T1000 (cell line): ENCODE results near the gene VIL1.

Source experiments
- DNase-seq: peaks from one replicate; lab custom pipeline; 2025; ENCODE audit warnings: mixed read lengths; lab: John Stamatoyannopoulos, UW

Gene VIL1

GRCh38 chr2:218438596-218438995 lies 19.7 kb downstream of the VIL1 start:
- DNase-seq, result no peak

DNA sequence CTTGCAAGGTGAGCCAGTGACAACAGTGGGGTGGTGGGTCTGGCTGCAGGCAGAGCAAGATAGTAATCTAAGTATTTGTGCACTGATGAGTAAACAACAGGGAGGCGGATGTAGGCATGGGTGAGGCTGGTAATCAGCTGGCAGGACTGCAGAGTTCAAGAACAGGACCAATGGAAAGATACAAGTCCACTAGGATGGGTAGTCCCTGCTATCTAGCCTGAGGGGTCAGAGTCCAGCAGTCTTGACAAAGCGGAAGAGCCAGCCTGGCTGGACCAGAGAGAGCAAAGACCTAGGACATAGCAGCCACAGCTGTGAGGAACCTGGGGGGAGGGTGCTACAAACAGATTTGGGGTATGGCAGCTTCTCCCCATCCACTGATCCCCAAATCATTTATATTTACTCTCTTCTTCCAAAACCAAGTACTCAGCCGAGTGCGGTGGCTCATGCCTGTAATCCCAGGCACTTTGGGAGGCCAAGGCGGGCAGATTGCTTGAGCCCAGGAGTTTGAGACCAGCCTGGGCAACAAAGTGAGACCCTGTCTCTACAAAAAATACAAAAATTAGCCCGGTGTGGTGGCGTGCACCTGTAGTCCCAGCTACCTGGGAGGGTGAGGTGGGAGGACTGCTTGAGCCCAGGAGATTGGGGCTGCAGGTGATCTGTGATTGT lies 25.9 kb downstream of the VIL1 start:
- DNase-seq, result no peak

DNA sequence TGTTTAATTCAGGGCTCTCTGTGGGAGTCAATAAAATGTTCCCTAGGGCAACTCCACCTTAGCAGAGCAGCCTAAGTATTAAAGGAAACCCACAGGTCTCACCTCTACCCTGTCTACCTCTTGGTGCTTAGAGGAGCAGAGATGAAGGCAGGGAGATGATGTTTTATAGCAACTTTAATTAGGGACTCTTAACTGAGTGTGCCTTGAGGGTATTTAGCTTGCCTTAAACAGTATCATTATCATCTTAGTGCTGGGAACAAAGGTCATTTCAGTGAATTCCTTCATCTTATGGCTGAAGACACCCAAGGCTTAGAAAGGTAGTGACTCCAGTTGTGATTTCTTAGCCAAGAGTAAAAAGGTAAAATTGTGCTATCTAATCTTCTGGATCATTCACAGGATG lies 26.7 kb downstream of the VIL1 start:
- no peak for DNase-seq

DNA sequence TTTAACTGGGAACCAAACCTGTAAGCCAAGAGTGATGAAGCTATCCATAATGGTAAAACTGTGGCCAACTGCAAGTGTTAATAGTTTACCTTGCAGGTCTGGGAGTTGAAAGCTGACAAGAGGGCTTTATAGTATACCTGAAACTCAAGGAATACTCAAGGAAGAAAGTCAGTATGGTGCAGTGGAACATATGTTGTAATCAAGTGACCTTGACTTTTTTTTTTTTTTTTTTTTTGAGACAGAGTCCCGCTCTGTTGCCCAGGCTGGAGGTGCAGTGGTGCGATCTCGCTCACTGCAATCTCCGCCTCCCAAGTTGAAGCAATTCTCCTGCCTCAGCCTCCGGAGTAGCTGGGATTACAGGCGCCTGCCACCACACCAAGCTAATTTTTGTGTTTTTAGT lies 27.6 kb downstream of the VIL1 start:
- no peak for DNase-seq

DNA sequence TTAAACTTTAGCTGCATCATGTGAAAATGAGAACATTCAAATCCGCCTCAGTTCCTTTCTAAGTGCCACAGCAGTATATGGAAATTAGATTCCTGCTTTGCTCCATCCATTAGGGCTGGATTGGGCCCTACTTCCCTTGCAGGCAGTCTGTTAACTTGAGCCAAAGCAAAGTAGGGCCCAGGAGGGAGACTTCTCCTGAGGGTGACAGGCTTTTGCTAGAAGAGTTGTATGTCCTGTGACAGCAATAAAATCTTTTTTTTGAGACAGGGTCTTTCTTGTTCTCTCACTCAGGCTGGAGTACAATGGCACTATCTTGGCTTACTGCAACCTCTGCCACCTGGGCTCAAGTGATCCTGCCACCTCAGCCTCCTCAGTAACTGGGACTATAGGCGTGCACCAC lies 28.1 kb downstream of the VIL1 start:
- no peak for DNase-seq

GRCh38 chr2:218448934-218449333 lies 30.0 kb downstream of the VIL1 start:
- no peak for DNase-seq

GRCh38 chr2:218452079-218452478 lies 33.2 kb downstream of the VIL1 start:
- DNase-seq, result no peak

DNA sequence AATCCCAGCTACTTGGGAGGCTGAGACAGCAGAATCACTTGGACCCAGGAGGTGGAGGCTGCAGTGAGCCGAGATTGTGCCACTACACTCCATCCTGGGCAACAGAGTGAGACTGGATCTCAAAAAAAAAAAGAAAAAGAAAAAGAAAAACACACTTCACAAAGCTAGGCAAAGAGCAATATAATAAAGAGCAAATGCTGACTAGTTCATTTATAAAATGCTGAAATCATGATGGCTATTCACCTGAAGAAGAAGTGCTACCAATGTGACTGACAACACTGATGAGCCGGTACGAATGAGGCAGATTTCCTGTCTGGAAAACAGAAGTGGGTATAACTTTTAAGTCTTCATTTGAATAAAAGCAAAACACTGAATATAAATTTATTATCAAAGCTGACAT lies 37.9 kb downstream of the VIL1 start:
- no peak for DNase-seq

GRCh38 chr2:218458598-218458997 lies 39.7 kb downstream of the VIL1 start:
- DNase-seq, result no peak

DNA sequence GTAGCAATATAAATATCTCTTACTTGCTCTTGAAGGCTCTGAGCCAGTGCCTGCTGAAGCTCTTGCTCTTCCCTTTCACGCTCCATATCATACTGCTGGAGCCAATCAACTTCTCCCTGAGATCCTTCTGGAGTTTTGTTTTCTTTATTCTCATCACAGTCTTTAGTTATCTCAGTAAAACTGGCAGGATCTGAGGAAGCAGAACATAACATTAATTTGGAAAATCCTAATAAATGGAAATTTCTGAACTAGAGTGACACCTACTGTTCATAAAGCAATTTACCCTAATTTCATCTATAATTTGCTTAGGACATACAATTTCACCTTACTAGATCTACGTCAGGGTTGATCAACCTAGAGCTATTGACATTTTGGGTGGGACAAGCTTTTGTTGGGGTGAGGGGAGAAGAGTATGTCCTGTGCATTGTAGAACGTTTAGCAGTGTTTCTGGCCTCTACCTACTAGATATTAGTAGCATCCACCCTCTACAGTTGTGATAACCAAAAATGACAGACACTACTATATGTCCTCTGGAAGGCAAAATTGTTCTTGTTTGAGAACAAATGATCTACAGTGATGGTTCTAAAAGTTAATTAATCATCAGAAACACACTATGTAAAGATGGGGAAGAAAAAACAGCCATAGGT lies 47.2 kb downstream of the VIL1 start:
- DNase-seq, result no peak

DNA sequence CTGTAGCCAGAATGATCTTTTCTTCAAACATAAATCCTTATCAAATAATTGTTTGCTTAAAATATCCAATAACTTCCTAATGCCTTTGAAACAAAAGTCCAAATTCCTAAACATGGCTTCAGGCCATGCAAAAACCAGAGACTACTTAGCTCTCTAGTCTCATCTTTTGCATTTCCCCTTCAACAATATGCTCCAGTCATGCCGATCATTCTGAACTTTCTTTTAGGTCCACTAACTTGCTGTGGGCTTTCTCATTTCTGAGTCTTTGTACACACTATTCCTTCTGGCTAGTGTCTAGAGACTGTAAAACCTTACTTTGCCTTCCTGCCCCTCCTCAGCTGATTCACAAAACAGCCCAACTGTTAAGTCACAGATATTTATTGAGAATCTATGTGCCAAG lies 51.5 kb downstream of the VIL1 start:
- no peak for DNase-seq

- DNase-seq, result no peak
Observed at GRCh38 chr2:218471036-218471435, 52.1 kb downstream of the VIL1 start.

GRCh38 chr2:218471982-218472381 lies 53.1 kb downstream of the VIL1 start:
- DNase-seq, result no peak

- DNase-seq, result no peak
Observed at GRCh38 chr2:218472988-218473387, 54.1 kb downstream of the VIL1 start.

- DNase-seq, result no peak
Observed at GRCh38 chr2:218474527-218474926, 55.6 kb downstream of the VIL1 start.

- DNase-seq, result no peak
Observed at GRCh38 chr2:218476676-218477075, 57.8 kb downstream of the VIL1 start.

DNA sequence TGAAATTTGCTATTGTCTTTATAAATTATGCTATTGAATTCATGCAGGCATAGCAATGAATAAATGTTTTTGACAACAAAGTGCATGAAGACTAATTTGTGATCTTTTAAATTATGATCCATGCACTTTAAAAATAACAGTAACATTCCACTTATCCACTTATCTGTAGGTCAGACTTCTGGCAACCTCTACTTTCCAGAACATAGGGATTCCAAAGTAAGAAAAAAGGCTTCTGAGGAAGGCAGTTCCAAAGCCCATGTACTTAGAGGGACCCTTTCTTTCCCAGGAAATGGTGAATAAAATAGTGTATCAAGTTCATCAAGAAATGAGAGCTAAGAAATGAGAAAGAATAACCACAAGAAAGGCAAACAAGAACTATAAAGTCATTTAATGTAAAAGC lies 58.3 kb downstream of the VIL1 start:
- DNase-seq, result no peak

DNA sequence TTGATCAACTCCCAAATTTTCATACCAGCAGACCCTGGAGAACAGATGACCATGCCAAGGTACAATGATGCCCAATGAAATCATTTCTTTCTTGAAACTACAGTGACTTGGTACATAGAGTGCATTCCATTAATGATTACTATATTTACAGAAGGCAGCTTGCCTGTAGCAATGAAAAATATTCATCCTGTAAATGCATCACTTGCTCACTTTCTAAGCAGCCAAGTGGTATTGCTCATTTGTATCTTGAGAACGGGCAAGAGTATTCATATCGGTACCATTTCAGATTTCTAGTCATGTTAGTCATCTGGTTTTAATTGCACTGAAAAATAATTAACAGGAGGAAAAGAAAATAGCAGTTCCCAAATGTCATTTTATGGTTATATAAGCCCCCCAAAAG lies 59.6 kb downstream of the VIL1 start:
- DNase-seq, result no peak

DNA sequence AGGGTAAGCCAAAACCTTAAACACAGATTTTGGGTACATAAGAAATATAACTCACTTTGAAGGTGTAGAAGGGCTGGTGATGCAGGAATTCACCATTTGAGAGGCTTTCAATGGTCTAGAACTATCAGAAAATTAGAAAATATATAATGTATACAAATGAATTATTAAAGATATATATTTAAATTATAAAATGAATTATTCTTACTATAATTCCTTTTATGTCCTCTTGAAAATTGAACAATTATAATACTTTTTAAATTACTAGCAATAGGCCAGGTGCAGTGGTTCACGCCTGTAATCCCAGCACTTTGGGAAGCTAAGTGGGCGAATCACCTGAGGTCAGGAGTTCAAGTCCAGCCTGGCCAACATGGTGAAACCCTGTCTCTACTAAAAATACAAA lies 60.7 kb downstream of the VIL1 start:
- no peak for DNase-seq

GRCh38 chr2:218482651-218483050 lies 63.7 kb downstream of the VIL1 start:
- no peak for DNase-seq

- DNase-seq, result no peak
Observed at GRCh38 chr2:218485986-218486667, 67.2 kb downstream of the VIL1 start.

GRCh38 chr2:218500501-218501060 lies 81.7 kb downstream of the VIL1 start:
- DNase-seq, result no peak

DNA sequence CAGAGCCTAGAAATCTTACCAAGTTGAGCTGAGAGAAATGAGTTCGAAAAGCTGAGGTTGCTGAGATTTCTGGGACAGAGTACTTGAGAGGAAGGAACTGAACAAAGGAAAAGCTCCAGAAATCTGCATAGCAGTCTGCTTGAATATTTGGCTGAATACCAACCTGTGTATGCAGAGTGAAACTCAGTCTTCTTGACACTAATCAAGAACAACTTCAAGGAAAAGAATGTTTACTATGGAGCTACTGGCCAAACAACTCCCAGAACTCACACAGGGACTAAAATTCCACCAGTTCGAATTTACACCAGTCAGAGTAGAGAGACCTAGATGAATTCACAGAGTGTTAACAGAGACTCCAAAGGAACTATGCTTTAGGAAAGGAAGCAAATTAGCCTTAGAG lies 82.7 kb downstream of the VIL1 start:
- no peak for DNase-seq
